Heart left ventricle (tissue), 16 donors: Measurements from ENCODE around the gene ENTPD8. TPM values are rescaled to one million over a fixed set of nuclear protein-coding genes. Genes with fewer than 3 reads are reported as not detected.
A peak's percentile ranks its signal among the peaks of the same experiment; 100 is the strongest.

ENCODE experiments used
- ATAC-seq, 4 donors: fragments of 200-7000 bp; cut with Tn5 transposase; one replicate each; pipeline ENCODE4 v1.9.1; 2020 to 2022; ENCODE audit warnings: moderate library complexity in 4 of 4, mild to moderate bottlenecking in 3 of 4, moderate number of reproducible peaks in 1 of 4
- DNase-seq, 5 donors: peaks; one replicate each; pipeline ENCODE4 v3.0.0-alpha.2; 2020
- H3K27ac ChIP-seq, 12 donors: fragments of 200-600 bp; sonication (generic) in 4 of 12; one replicate each; pipeline versions ENCODE4 v1.5.0 to v1.8.0; 2016 to 2022; ENCODE audit warnings: mild to moderate bottlenecking in 2 of 12
- H3K27me3 ChIP-seq, 9 donors: fragments of 200-600 bp; sonication (generic) in 2 of 9; one replicate each; pipeline versions ENCODE4 v1.5.1 to v1.8.0; 2016 to 2022; ENCODE audit warnings: mild to moderate bottlenecking in 3 of 9
- H3K36me3 ChIP-seq, 9 donors: fragments of 200-600 bp; sonication (generic) in 2 of 9; one replicate each; pipeline versions ENCODE4 v1.5.0 to v1.8.0; 2018 to 2022; ENCODE audit warnings: mild to moderate bottlenecking in 2 of 9
- H3K4me1 ChIP-seq, 12 donors: fragments of 200-600 bp; sonication (generic) in 4 of 12; one replicate each; pipeline versions ENCODE4 v1.5.0 to v1.8.0; 2016 to 2022; ENCODE audit warnings: mild to moderate bottlenecking in 3 of 12
- H3K4me3 ChIP-seq, 12 donors: fragments of 200-600 bp; sonication (generic) in 4 of 12; one replicate each; pipeline versions ENCODE4 v1.5.0 to v1.8.0; 2017 to 2022; ENCODE audit warnings: mild to moderate bottlenecking in 9 of 12, moderate library complexity in 4 of 12
- H3K9me3 ChIP-seq, 12 donors: fragments of 200-600 bp; sonication (generic) in 4 of 12; one replicate each; pipeline versions ENCODE4 v1.5.0 to v1.8.0; 2016 to 2022; ENCODE audit warnings: mild to moderate bottlenecking in 1 of 12
- CTCF ChIP-seq, 12 donors: fragments of 200-600 bp; sonication (generic) in 4 of 12; IDR thresholded peaks; one replicate each; pipeline versions ENCODE4 v1.5.0 to v1.8.0; 2018 to 2022; ENCODE audit warnings: antibody characterized with exemption in 12 of 12, mild to moderate bottlenecking in 5 of 12
- POLR2A ChIP-seq, 2 donors: fragments of 450-650 bp; IDR thresholded peaks; one replicate each; pipeline ENCODE4 v1.6.1; 2017; ENCODE audit warnings: antibody characterized with exemption in 2 of 2, mild to moderate bottlenecking in 2 of 2, moderate library complexity in 2 of 2
- WGBS, 4 donors: extraction: QIAGEN DNeasy Blood & Tissue Kit in 2 of 4; methylation state at CpG; one replicate each; pipeline versions ENCODE4 v1.1.5 to v1.1.7; 2013 to 2018; 5-methylcytosine and 5-hydroxymethylcytosine counted together
- intact Hi-C, 10 donors: fragments of 100-400 bp; cut with DNase I; formaldehyde crosslinking; loops; one replicate each; pipeline versions ENCODE4 v1.11.1 to v1.14.2; 2022
- polyA plus RNA-seq, 2 donors: library from polyadenylated mRNA; stranded (reverse); fragments of 200-250 nt; gene quantifications; one replicate each; pipeline ENCODE4 v1.2.3, GENCODE V29; 2013
- total RNA-seq, 9 donors: library from RNA; depleted of rRNA in 2 of 9; stranded (reverse); fragments of >200 nt in 2 of 9; fragmentation: NEBNext Ultra II Directional in 3 of 9; extraction: Animal tissue kit (Norgen Biotek cat#: 25700) in 3 of 9; gene quantifications; one replicate each; pipeline versions ENCODE4 v1.1.0 to v1.2.4, GENCODE V29; 2016 to 2023
- donor health status: ischemic (EF 13 %, LVEDD 7.1; RV severe dilation, severe dysfunction).
- donor health status: healthy with polysubstance abuse.
- donor health status: DM: no; HTN: yes; CAD: no.
- donor health status: DM: no; HTN: no; CAD: no.
- donor health status: ischemic (EF 25% LVEDD 6.9; RV normal size, moderate dysfunction).
- donor health status: ischemic (EF 25% LVEDD 5.7; RV mildly dilated, moderate dysfunction).
- donor health status: healthy.
- donor health status: DM: yes; HTN: yes; CAD: no.
- donor health status: ischemic (EF 35%, LVEDD 5.7; RV mildly dilated, moderate dysfunction).
- donor health status: nonischemic (EF 11% LVEDD 7.7; RV severe dilation, severe dysfunction).
- donor health status: DM: yes; HTN: yes; CAD: no.
- donor health status: PGD.
- donor health status: ischemic (EF 29% LVEDD 5.4; RV normal size, mild dysfunction).
- donor health status: nonischemic (EF 23%, LVEDD 6.1; RV moderate dilation, normal function).

The ENTPD8 gene
- total and polyA plus RNA-seq, 11 donors = not detected

DNA sequence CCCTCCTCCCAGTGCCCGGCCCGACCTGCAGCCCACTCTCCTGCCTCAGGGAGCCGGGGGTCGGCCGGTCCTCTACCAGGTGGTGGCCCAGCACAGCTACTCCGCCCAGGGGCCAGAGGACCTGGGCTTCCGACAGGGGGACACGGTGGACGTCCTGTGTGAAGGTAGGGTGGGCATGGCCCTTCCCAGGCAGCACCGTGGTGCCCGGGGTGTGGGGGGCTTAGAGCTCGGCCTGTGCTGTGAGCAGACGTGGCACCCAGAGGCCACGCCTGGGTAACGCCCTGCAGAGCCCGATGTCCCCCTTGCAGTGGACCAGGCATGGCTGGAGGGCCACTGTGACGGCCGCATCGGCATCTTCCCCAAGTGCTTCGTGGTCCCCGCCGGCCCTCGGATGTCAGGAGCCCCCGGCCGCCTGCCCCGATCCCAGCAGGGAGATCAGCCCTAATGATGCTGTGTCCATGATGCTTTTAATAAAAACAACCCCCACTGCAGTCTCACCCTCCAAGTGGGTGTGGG is 7.2 kb downstream of the ENTPD8 start:
- no peak overlapping the region for H3K27ac ChIP-seq
- DNase-seq (peak in 3 of 5 donors; percentile 17 to 47 (median 23)), ATAC-seq (no peak)
- peaks cover 0 to 9% (median 0%) of the 10 kb centered on the region in 9 donors for H3K27me3 ChIP-seq
- peaks cover 0 to under 1% (median 0%) of the 10 kb centered on the region in 12 donors for H3K4me1 ChIP-seq
- intact Hi-C loops = no loop called here
- H3K4me3 ChIP-seq = no peak overlapping the region
- no peaks in the 10 kb centered on the region for H3K9me3 ChIP-seq
- TF ChIP-seq POLR2A (IDR thresholded peaks at IDR 0.05) = no peak
- TF ChIP-seq CTCF (IDR thresholded peaks at IDR 0.05) = no peak
- 88 to 96% (median 89%) methylated on average over 9 to 26 of the region's 26 CpGs for WGBS, 4 donors
- no peaks in the 10 kb centered on the region for H3K36me3 ChIP-seq

- H3K27me3 ChIP-seq = peaks cover 0 to 9% (median 0%) of the 10 kb centered on the region in 9 donors
- no peak for TF ChIP-seq POLR2A (IDR thresholded peaks at IDR 0.05)
- no peak for TF ChIP-seq CTCF (IDR thresholded peaks at IDR 0.05)
- H3K27ac ChIP-seq = no peak overlapping the region
- DNase-seq (peak in 3 of 5 donors; percentile 18 to 61 (median 28)), ATAC-seq (no peak)
- intact Hi-C loops = no loop called here
- no peaks in the 10 kb centered on the region for H3K9me3 ChIP-seq
- H3K4me3 ChIP-seq = no peak overlapping the region
- H3K36me3 ChIP-seq = no peaks in the 10 kb centered on the region
- H3K4me1 ChIP-seq = no peaks in the 10 kb centered on the region
- WGBS, 4 donors = 87 to 93% (median 90%) methylated on average over 10 to 19 of the region's 19 CpGs
Measured at GRCh38 chr9:137433349-137433915, 7.7 kb downstream of the ENTPD8 start.

GRCh38 chr9:137432687-137433348 is 8.3 kb downstream of the ENTPD8 start:
- Histone ChIP-seq H3K9me3 (no peaks in the 10 kb centered on the region), H3K27me3 (peaks cover 0 to 9% (median 0%) of the 10 kb centered on the region in 9 donors), H3K27ac (no peak overlapping the region), H3K36me3 (no peaks in the 10 kb centered on the region), H3K4me3 (no peak overlapping the region), H3K4me1 (no peaks in the 10 kb centered on the region)
- DNase-seq (peak in 3 of 5 donors; percentile 17 to 57 (median 22)), ATAC-seq (no peak)
- intact Hi-C loops = no loop called here
- WGBS, 4 donors = 91 to 98% (median 94%) methylated on average over 8 to 20 of the region's 20 CpGs
- TF ChIP-seq CTCF (IDR thresholded peaks at IDR 0.05) (no peak), POLR2A (IDR thresholded peaks at IDR 0.05) (no peak)

DNA sequence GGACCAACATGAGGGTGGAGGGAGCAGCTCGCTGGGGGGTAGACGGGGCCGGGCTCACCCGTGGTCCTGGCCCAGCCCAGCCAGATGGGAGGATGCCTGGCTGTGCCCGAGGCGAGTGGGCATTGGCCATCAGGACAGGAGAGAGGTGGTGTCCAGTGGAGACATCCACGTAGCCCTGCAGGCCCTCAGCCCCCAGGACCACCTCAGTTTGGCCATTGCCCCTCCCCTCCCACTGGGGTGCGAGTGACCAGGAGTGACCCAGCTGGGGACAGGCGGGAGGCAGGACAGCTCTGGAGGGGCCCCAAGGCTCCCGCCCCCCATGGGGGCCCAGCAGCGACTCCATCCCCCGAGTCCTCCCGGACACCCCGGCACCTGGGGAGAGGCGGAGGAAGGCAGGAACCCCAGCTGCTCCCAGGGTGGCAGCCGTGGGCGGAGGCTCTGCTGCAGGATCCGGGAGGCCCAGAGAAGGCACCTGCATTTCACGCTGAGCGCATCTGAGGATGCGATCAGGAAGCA is 9.7 kb downstream of the ENTPD8 start:
- WGBS, 4 donors = 84 to 97% (median 86%) methylated on average over 5 to 21 of the region's 21 CpGs
- H3K9me3 ChIP-seq = no peaks in the 10 kb centered on the region
- ATAC-seq (no peak), DNase-seq (peak in 2 of 5 donors; percentile 17 to 65)
- H3K27ac ChIP-seq = no peak overlapping the region
- H3K4me3 ChIP-seq = no peak overlapping the region
- H3K36me3 ChIP-seq = no peaks in the 10 kb centered on the region
- H3K4me1 ChIP-seq = no peaks in the 10 kb centered on the region
- H3K27me3 ChIP-seq = peaks cover 0 to under 1% (median 0%) of the 10 kb centered on the region in 9 donors
- intact Hi-C loops = no loop called here
- no peak for TF ChIP-seq POLR2A (IDR thresholded peaks at IDR 0.05)
- no peak for TF ChIP-seq CTCF (IDR thresholded peaks at IDR 0.05)
